Mesendoderm (in vitro differentiated cells): ENCODE data around the gene TMEM9.

ENCODE experiments used
- DNase-seq: peaks from one replicate; pipeline ENCODE4 v3.0.0; 2013
- H2AK5ac ChIP-seq: 2 replicates; pipeline ENCODE4 v1.6.1; 2013; ENCODE audit warnings: low read length, inconsistent platforms
- H2BK120ac ChIP-seq: 2 replicates; pipeline ENCODE4 v1.6.1; 2013; ENCODE audit warnings: low read depth, mild to moderate bottlenecking, low read length, moderate library complexity, mixed read lengths
- H2BK15ac ChIP-seq: replicated peaks from 2 replicates; pipeline ENCODE4 v1.6.1; 2013; ENCODE audit warnings: low read depth, mild to moderate bottlenecking, moderate library complexity
- H2BK5ac ChIP-seq: 2 replicates; pipeline ENCODE4 v1.6.1; 2013; ENCODE audit warnings: low read length, inconsistent platforms
- H3K18ac ChIP-seq: 2 replicates; pipeline ENCODE4 v1.6.1; 2013; ENCODE audit warnings: mild to moderate bottlenecking, low read length, mixed read lengths
- H3K23ac ChIP-seq: one replicate; pipeline ENCODE4 v1.6.1; 2013; ENCODE audit warnings: low read length
- H3K27ac ChIP-seq: 2 replicates; pipeline ENCODE4 v1.5.1; 2013; ENCODE audit warnings: low read depth, mild to moderate bottlenecking, inconsistent platforms, low read length, moderate library complexity
- H3K27me3 ChIP-seq: 2 replicates; pipeline ENCODE4 v1.6.1; 2013; ENCODE audit warnings: low read length, control low read depth, mild to moderate bottlenecking, inconsistent platforms; ENCODE audit not compliant: insufficient read depth, poor library complexity
- H3K36me3 ChIP-seq: 2 replicates; pipeline ENCODE4 v1.6.1; 2013; ENCODE audit warnings: low read length, inconsistent platforms; ENCODE audit not compliant: control insufficient read depth, insufficient read depth
- H3K4ac ChIP-seq: one replicate; pipeline ENCODE4 v1.6.1; 2013; ENCODE audit warnings: low read depth, mild to moderate bottlenecking, low read length, moderate library complexity
- H3K4me1 ChIP-seq: 2 replicates; pipeline ENCODE4 v1.6.1; 2013; ENCODE audit warnings: low read depth, low read length, inconsistent platforms; ENCODE audit not compliant: control insufficient read depth
- H3K4me2 ChIP-seq: 2 replicates; pipeline ENCODE4 v1.6.1; 2013; ENCODE audit warnings: low read length
- H3K4me3 ChIP-seq: 2 replicates; pipeline ENCODE4 v1.5.1; 2013; ENCODE audit warnings: mild to moderate bottlenecking, low read length
- H3K56ac ChIP-seq: one replicate; pipeline ENCODE4 v1.6.1; 2013; ENCODE audit warnings: low read length
- H3K79me1 ChIP-seq: 2 replicates; pipeline ENCODE4 v1.6.1; 2013; ENCODE audit warnings: low read length, inconsistent platforms
- H3K79me2 ChIP-seq: 2 replicates; pipeline ENCODE4 v1.6.1; 2013; ENCODE audit warnings: mild to moderate bottlenecking, low read length; ENCODE audit not compliant: control insufficient read depth, insufficient read depth
- H3K9ac ChIP-seq: 2 replicates; pipeline ENCODE4 v1.6.1; 2013; ENCODE audit warnings: low read length, inconsistent platforms
- H4K5ac ChIP-seq: one replicate; pipeline ENCODE4 v1.6.1; 2013; ENCODE audit warnings: low read length
- H4K8ac ChIP-seq: one replicate; pipeline ENCODE4 v1.6.1; 2013; ENCODE audit warnings: low read depth, mild to moderate bottlenecking, control low read depth, low read length, moderate library complexity
- WGBS: extraction: QIAGEN DNeasy Blood & Tissue Kit; methylation state at CpG from one replicate; pipeline ENCODE4 v1.1.7; 2013; ENCODE audit warnings: low lambda C conversion rate, missing lambda C conversion rate; ENCODE audit not compliant: insufficient coverage; ENCODE audit errors: extremely low coverage; 5-methylcytosine and 5-hydroxymethylcytosine counted together

The TMEM9 gene

GRCh38 chr1:201142849-201143725 is 11.2 kb downstream of the TMEM9 start:
- H3K36me3 ChIP-seq: peaks cover 30% of the 10 kb centered on the region
- WGBS: no CpG with 5 or more reads among the region's 16 CpGs
- no peak overlapping the region for H3K4ac ChIP-seq
- no peak overlapping the region for H2BK15ac ChIP-seq
- H3K4me2 ChIP-seq: no peak overlapping the region
- H3K23ac ChIP-seq: no peak overlapping the region
- H3K56ac ChIP-seq: no peak overlapping the region
- H2BK120ac ChIP-seq: no peak overlapping the region
- no peak overlapping the region for H3K4me3 ChIP-seq
- H4K8ac ChIP-seq: no peak overlapping the region
- H3K9ac ChIP-seq: no peak overlapping the region
- no peak overlapping the region for H2AK5ac ChIP-seq
- no peaks in the 10 kb centered on the region for H3K27me3 ChIP-seq
- H3K27ac ChIP-seq: no peak overlapping the region
- H4K5ac ChIP-seq: no peak overlapping the region
- H3K4me1 ChIP-seq: no peaks in the 10 kb centered on the region
- DNase-seq: no peak
- H3K18ac ChIP-seq: no peak overlapping the region
- H3K79me2 ChIP-seq: no peaks in the 10 kb centered on the region
- H3K79me1 ChIP-seq: no peaks in the 10 kb centered on the region
- no peak overlapping the region for H2BK5ac ChIP-seq

- H3K4me1 ChIP-seq: no peaks in the 10 kb centered on the region
- H3K27me3 ChIP-seq: no peaks in the 10 kb centered on the region
- H3K79me2 ChIP-seq: no peaks in the 10 kb centered on the region
- H3K4me3 ChIP-seq: no peak overlapping the region
- no peaks in the 10 kb centered on the region for H3K79me1 ChIP-seq
- no peak overlapping the region for H3K23ac ChIP-seq
- H2AK5ac ChIP-seq: no peak overlapping the region
- H2BK5ac ChIP-seq: no peak overlapping the region
- H4K5ac ChIP-seq: no peak overlapping the region
- no peak overlapping the region for H3K9ac ChIP-seq
- no peak overlapping the region for H3K27ac ChIP-seq
- no peak overlapping the region for H3K56ac ChIP-seq
- H3K4me2 ChIP-seq: no peak overlapping the region
- H3K4ac ChIP-seq: no peak overlapping the region
- no peak overlapping the region for H2BK120ac ChIP-seq
- no CpG with 5 or more reads among the region's 16 CpGs for WGBS
- DNase-seq: no peak
- no peak overlapping the region for H4K8ac ChIP-seq
- peaks cover 29% of the 10 kb centered on the region for H3K36me3 ChIP-seq
- no peak overlapping the region for H3K18ac ChIP-seq
- H2BK15ac ChIP-seq: no peak overlapping the region
These were observed 12.0 kb downstream of the TMEM9 start for GRCh38 chr1:201142011-201142848.

GRCh38 chr1:201141418-201141817 is 12.9 kb downstream of the TMEM9 start:
- WGBS: no CpG with 5 or more reads among the region's 5 CpGs
- no peaks in the 10 kb centered on the region for H3K27me3 ChIP-seq
- no peak overlapping the region for H3K4ac ChIP-seq
- H3K18ac ChIP-seq: no peak overlapping the region
- no peaks in the 10 kb centered on the region for H3K79me2 ChIP-seq
- no peak overlapping the region for H3K27ac ChIP-seq
- no peak overlapping the region for H3K9ac ChIP-seq
- H3K23ac ChIP-seq: no peak overlapping the region
- no peak overlapping the region for H3K4me3 ChIP-seq
- H2BK5ac ChIP-seq: no peak overlapping the region
- no peak overlapping the region for H2AK5ac ChIP-seq
- no peak overlapping the region for H2BK15ac ChIP-seq
- H2BK120ac ChIP-seq: no peak overlapping the region
- no peak overlapping the region for H3K56ac ChIP-seq
- peaks cover 26% of the 10 kb centered on the region for H3K36me3 ChIP-seq
- no peak for DNase-seq
- no peak overlapping the region for H4K8ac ChIP-seq
- H3K4me2 ChIP-seq: no peak overlapping the region
- no peaks in the 10 kb centered on the region for H3K79me1 ChIP-seq
- no peak overlapping the region for H4K5ac ChIP-seq
- H3K4me1 ChIP-seq: no peaks in the 10 kb centered on the region

GRCh38 chr1:201140941-201141260 is 13.4 kb downstream of the TMEM9 start:
- no peak overlapping the region for H3K18ac ChIP-seq
- H2BK15ac ChIP-seq: no peak overlapping the region
- no peak overlapping the region for H2AK5ac ChIP-seq
- H3K4me1 ChIP-seq: no peaks in the 10 kb centered on the region
- H3K79me2 ChIP-seq: no peaks in the 10 kb centered on the region
- H3K27ac ChIP-seq: no peak overlapping the region
- no peak overlapping the region for H3K23ac ChIP-seq
- H4K5ac ChIP-seq: no peak overlapping the region
- no peak overlapping the region for H3K4me2 ChIP-seq
- no CpG with 5 or more reads among the region's 8 CpGs for WGBS
- no peak overlapping the region for H3K4me3 ChIP-seq
- no peaks in the 10 kb centered on the region for H3K79me1 ChIP-seq
- peaks cover 25% of the 10 kb centered on the region for H3K36me3 ChIP-seq
- H3K56ac ChIP-seq: no peak overlapping the region
- DNase-seq: no peak
- H3K27me3 ChIP-seq: no peaks in the 10 kb centered on the region
- H3K9ac ChIP-seq: no peak overlapping the region
- H3K4ac ChIP-seq: no peak overlapping the region
- no peak overlapping the region for H2BK5ac ChIP-seq
- no peak overlapping the region for H2BK120ac ChIP-seq
- no peak overlapping the region for H4K8ac ChIP-seq

- no CpG with 5 or more reads among the region's 10 CpGs for WGBS
These were observed 13.9 kb downstream of the TMEM9 start for GRCh38 chr1:201140235-201140940.

More at GRCh38 chr1:201140235-201140940, 13.9 kb downstream of the TMEM9 start:
- no peak overlapping the region for H3K4ac ChIP-seq
- H3K79me2 ChIP-seq: no peaks in the 10 kb centered on the region
- H2BK120ac ChIP-seq: no peak overlapping the region
- no peak overlapping the region for H3K4me2 ChIP-seq
- H3K23ac ChIP-seq: no peak overlapping the region
- H4K8ac ChIP-seq: no peak overlapping the region
- no peak overlapping the region for H2BK15ac ChIP-seq
- DNase-seq: no peak
- H3K79me1 ChIP-seq: no peaks in the 10 kb centered on the region
- H3K4me1 ChIP-seq: no peaks in the 10 kb centered on the region
- peaks cover 24% of the 10 kb centered on the region for H3K36me3 ChIP-seq
- H3K27me3 ChIP-seq: no peaks in the 10 kb centered on the region
- H3K9ac ChIP-seq: no peak overlapping the region
- no peak overlapping the region for H4K5ac ChIP-seq
- H2BK5ac ChIP-seq: no peak overlapping the region
- no peak overlapping the region for H3K4me3 ChIP-seq
- no peak overlapping the region for H2AK5ac ChIP-seq
- H3K56ac ChIP-seq: no peak overlapping the region
- H3K27ac ChIP-seq: no peak overlapping the region
- no peak overlapping the region for H3K18ac ChIP-seq
